Measurements from ENCODE around the gene VAV3. TPM values are rescaled to one million over a fixed set of nuclear protein-coding genes. Genes with fewer than 3 reads are reported as not detected.

Gene VAV3
- total RNA-seq, 1 experiment from 2014 or later, result not detected

DNA sequence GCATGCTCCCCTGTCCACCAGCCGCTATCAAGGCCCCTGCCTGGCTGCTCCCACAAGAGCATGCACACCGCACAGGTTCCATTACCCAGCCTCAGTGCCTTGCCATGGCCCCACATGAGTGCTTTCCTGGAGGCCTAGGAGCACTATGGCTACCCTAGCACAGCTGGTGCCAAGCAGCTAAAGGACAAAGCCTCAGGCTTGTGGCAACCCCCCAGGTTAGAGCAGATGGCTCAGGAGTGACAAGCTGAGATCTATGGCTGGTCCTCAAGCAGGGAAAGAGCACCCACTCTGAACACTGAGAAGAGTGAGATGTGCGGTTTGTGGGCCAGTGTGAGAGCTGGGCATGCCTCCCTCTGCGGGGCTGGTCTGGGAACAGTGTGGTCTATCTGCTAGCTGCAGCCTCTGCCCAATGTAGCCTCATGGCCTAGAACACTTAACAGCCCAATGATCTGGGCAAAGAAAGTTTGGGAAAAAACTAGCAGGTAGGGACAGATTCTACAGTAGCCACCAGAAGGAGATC lies 129.8 kb downstream of the VAV3 start:
- Histone ChIP-seq H3K36me3 (ENCODE audit: control insufficient read depth in 1 of 2, insufficient read depth in 2 of 2, low read length in 2 of 2) (no peaks in the 10 kb centered on the region), H3K9ac (ENCODE audit: low read length) (no peak overlapping the region), H3K27me3 (ENCODE audit: insufficient read depth, low read length) (peaks cover 17% of the 10 kb centered on the region), H3K9me3 (ENCODE audit: control insufficient read depth in 1 of 2, insufficient read depth in 1 of 2, low read depth in 1 of 2, low read length in 2 of 2) (no peaks in the 10 kb centered on the region), H3K27ac (ENCODE audit: low read depth, low read length) (no peak overlapping the region), H4K20me1 (ENCODE audit: insufficient read depth) (no peaks in the 10 kb centered on the region), H3K9me2 (ENCODE audit: insufficient read depth) (no peaks in the 10 kb centered on the region), H3K4me1 (ENCODE audit: control insufficient read depth in 1 of 2, insufficient read depth in 2 of 2, low read length in 2 of 2) (no peaks in the 10 kb centered on the region), H2AFZ (ENCODE audit: low read depth, low read length, poor library complexity, severe bottlenecking) (no peak overlapping the region), H3K4me3 (replicated peaks in 1 of 2; ENCODE audit: low read depth in 1 of 2, low read length in 2 of 2) (no peak overlapping the region), H3K79me2 (ENCODE audit: insufficient read depth, low read length) (no peaks in the 10 kb centered on the region), H3K4me2 (ENCODE audit: low read length) (no peak overlapping the region)
- TF ChIP-seq CEBPB (IDR thresholded peaks at IDR 0.05; ENCODE audit: low read depth), result no peak
- TF ChIP-seq EZH2phosphoT487 (IDR thresholded peaks at IDR 0.05; ENCODE audit: borderline replicate concordance), result no peak
- TF ChIP-seq, protein P1, sequence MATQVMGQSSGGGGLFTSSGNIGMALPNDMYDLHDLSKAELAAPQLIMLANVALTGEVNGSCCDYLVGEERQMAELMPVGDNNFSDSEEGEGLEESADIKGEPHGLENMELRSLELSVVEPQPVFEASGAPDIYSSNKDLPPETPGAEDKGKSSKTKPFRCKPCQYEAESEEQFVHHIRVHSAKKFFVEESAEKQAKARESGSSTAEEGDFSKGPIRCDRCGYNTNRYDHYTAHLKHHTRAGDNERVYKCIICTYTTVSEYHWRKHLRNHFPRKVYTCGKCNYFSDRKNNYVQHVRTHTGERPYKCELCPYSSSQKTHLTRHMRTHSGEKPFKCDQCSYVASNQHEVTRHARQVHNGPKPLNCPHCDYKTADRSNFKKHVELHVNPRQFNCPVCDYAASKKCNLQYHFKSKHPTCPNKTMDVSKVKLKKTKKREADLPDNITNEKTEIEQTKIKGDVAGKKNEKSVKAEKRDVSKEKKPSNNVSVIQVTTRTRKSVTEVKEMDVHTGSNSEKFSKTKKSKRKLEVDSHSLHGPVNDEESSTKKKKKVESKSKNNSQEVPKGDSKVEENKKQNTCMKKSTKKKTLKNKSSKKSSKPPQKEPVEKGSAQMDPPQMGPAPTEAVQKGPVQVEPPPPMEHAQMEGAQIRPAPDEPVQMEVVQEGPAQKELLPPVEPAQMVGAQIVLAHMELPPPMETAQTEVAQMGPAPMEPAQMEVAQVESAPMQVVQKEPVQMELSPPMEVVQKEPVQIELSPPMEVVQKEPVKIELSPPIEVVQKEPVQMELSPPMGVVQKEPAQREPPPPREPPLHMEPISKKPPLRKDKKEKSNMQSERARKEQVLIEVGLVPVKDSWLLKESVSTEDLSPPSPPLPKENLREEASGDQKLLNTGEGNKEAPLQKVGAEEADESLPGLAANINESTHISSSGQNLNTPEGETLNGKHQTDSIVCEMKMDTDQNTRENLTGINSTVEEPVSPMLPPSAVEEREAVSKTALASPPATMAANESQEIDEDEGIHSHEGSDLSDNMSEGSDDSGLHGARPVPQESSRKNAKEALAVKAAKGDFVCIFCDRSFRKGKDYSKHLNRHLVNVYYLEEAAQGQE (IDR thresholded peaks at IDR 0.05; ENCODE audit: low read depth), result no peak
- TF ChIP-seq POLR2AphosphoS5 (IDR thresholded peaks at IDR 0.05; ENCODE audit: low read depth, low read length), result no peak
- no peak for TF ChIP-seq JUND (IDR thresholded peaks at IDR 0.05)
- TF ChIP-seq, protein P2, sequence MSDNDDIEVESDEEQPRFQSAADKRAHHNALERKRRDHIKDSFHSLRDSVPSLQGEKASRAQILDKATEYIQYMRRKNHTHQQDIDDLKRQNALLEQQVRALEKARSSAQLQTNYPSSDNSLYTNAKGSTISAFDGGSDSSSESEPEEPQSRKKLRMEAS (IDR thresholded peaks at IDR 0.05), result no peak
- TF ChIP-seq FOSL1 (IDR thresholded peaks at IDR 0.05; ENCODE audit: low read depth), result no peak
- TF ChIP-seq ELF1 (IDR thresholded peaks at IDR 0.05; ENCODE audit: borderline replicate concordance, low read depth), result no peak
- intact Hi-C loops (cut with micrococcal nuclease), result no loop called here
- DNase-seq (ENCODE audit: low read depth, low spot score), result no peak
- RAD21 ChIA-PET (ENCODE audit: low non-redundant PET in 1 of 2, low total read pairs in 2 of 2, uncharacterized antibody in 2 of 2, unreplicated experiment in 2 of 2), result no interaction called here
- POLR2A ChIA-PET, result no interaction called here
- ATAC-seq, result no peak
- CTCF ChIA-PET, result no interaction called here
- BruUV-seq (replicated peaks), result no TSS peak
